Neural cell (in vitro differentiated cells): ENCODE results near the gene MS4A6A.

Experiments
- EP300 ChIP-seq: fragments of 450-650 bp; conservative IDR thresholded peaks from 2 replicates; pipeline ENCODE4 v1.6.1; 2014; ENCODE audit warnings: antibody characterized with exemption, mild to moderate bottlenecking, moderate library complexity; ENCODE audit not compliant: poor library complexity, severe bottlenecking
- EZH2 ChIP-seq: fragments of 200-600, 300-800 bp; shearing (Covaris generic), sonication (generic); IDR thresholded peaks from 2 replicates; pipeline ENCODE4 v1.6.1; 2014; ENCODE audit warnings: antibody characterized with exemption, low read length, borderline replicate concordance, mild to moderate bottlenecking; ENCODE audit not compliant: insufficient read depth, poor library complexity, severe bottlenecking
- MXI1 ChIP-seq: fragments of 450-650 bp; conservative IDR thresholded peaks from 2 replicates; pipeline ENCODE4 v1.6.1; 2014; ENCODE audit warnings: antibody characterized with exemption, mild to moderate bottlenecking; ENCODE audit not compliant: poor library complexity, severe bottlenecking
- POLR2AphosphoS5 ChIP-seq: IDR thresholded peaks from 2 replicates; pipeline ENCODE4 v1.6.1; 2012
- SMC3 ChIP-seq: fragments of 450-650 bp; conservative IDR thresholded peaks from 2 replicates; pipeline ENCODE4 v1.6.1; 2014; ENCODE audit warnings: antibody characterized with exemption, mild to moderate bottlenecking, moderate library complexity; ENCODE audit not compliant: poor library complexity
- TAF1 ChIP-seq: IDR thresholded peaks from 2 replicates; pipeline ENCODE4 v1.6.1; 2012; ENCODE audit warnings: low read depth
- TF ChIP-seq, protein P1 (sequence below): fragments of 450-650 bp; IDR thresholded peaks from 2 replicates; pipeline ENCODE4 v1.5.1; 2014; ENCODE audit warnings: antibody characterized with exemption, mild to moderate bottlenecking, moderate library complexity; ENCODE audit not compliant: poor library complexity, severe bottlenecking
- TF ChIP-seq, protein P2 (sequence below): IDR thresholded peaks from 2 replicates; pipeline ENCODE4 v1.6.1; 2012; ENCODE audit warnings: borderline replicate concordance

DNA sequence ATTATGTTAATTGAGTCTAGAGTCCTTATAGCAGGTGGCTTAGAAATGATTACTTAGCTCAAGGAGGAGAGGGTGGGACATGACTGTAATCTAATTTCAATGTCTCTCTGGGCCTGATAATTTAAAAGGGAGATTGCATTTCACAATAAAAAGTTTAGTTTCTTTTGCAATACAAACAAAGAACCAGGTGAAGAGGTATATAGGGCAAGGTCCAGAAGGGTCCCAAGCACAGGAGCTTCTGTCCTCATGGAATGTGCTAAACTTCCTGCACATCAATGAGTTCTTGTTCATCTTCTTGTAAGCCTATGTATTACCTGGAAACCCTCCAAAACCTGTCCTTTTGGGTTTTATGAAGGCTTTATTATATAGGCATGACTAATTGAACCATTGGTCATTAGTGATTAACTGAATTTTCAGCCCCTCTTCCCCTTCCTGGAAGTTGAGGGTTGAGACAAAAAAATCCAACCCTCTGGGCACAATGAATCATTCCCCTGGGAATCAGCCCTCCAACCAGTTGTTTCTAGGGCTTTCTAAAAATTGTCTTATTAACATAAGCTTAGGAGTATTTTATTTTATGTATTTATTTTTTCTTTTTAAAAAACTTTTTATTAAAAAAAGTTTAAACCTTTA, 56.8 kb downstream of the MS4A6A start:
- TF ChIP-seq, protein P1, sequence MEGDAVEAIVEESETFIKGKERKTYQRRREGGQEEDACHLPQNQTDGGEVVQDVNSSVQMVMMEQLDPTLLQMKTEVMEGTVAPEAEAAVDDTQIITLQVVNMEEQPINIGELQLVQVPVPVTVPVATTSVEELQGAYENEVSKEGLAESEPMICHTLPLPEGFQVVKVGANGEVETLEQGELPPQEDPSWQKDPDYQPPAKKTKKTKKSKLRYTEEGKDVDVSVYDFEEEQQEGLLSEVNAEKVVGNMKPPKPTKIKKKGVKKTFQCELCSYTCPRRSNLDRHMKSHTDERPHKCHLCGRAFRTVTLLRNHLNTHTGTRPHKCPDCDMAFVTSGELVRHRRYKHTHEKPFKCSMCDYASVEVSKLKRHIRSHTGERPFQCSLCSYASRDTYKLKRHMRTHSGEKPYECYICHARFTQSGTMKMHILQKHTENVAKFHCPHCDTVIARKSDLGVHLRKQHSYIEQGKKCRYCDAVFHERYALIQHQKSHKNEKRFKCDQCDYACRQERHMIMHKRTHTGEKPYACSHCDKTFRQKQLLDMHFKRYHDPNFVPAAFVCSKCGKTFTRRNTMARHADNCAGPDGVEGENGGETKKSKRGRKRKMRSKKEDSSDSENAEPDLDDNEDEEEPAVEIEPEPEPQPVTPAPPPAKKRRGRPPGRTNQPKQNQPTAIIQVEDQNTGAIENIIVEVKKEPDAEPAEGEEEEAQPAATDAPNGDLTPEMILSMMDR: no peak
- TF ChIP-seq EZH2 (no peak), SMC3 (no peak), EP300 (no peak), TAF1 (no peak), POLR2AphosphoS5 (no peak), MXI1 (no peak)
- TF ChIP-seq, protein P2, sequence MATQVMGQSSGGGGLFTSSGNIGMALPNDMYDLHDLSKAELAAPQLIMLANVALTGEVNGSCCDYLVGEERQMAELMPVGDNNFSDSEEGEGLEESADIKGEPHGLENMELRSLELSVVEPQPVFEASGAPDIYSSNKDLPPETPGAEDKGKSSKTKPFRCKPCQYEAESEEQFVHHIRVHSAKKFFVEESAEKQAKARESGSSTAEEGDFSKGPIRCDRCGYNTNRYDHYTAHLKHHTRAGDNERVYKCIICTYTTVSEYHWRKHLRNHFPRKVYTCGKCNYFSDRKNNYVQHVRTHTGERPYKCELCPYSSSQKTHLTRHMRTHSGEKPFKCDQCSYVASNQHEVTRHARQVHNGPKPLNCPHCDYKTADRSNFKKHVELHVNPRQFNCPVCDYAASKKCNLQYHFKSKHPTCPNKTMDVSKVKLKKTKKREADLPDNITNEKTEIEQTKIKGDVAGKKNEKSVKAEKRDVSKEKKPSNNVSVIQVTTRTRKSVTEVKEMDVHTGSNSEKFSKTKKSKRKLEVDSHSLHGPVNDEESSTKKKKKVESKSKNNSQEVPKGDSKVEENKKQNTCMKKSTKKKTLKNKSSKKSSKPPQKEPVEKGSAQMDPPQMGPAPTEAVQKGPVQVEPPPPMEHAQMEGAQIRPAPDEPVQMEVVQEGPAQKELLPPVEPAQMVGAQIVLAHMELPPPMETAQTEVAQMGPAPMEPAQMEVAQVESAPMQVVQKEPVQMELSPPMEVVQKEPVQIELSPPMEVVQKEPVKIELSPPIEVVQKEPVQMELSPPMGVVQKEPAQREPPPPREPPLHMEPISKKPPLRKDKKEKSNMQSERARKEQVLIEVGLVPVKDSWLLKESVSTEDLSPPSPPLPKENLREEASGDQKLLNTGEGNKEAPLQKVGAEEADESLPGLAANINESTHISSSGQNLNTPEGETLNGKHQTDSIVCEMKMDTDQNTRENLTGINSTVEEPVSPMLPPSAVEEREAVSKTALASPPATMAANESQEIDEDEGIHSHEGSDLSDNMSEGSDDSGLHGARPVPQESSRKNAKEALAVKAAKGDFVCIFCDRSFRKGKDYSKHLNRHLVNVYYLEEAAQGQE: no peak
